Stimulated activated naive CD4-positive, alpha-beta T cell treated with Interleukin-2 at 50 U/mL for 16 hours (primary cell): ENCODE data around the gene STK11IP.

Source experiments
- DNase-seq: peaks from one replicate; lab custom pipeline; 2025; lab: John Stamatoyannopoulos, UW

STK11IP gene, protein sequence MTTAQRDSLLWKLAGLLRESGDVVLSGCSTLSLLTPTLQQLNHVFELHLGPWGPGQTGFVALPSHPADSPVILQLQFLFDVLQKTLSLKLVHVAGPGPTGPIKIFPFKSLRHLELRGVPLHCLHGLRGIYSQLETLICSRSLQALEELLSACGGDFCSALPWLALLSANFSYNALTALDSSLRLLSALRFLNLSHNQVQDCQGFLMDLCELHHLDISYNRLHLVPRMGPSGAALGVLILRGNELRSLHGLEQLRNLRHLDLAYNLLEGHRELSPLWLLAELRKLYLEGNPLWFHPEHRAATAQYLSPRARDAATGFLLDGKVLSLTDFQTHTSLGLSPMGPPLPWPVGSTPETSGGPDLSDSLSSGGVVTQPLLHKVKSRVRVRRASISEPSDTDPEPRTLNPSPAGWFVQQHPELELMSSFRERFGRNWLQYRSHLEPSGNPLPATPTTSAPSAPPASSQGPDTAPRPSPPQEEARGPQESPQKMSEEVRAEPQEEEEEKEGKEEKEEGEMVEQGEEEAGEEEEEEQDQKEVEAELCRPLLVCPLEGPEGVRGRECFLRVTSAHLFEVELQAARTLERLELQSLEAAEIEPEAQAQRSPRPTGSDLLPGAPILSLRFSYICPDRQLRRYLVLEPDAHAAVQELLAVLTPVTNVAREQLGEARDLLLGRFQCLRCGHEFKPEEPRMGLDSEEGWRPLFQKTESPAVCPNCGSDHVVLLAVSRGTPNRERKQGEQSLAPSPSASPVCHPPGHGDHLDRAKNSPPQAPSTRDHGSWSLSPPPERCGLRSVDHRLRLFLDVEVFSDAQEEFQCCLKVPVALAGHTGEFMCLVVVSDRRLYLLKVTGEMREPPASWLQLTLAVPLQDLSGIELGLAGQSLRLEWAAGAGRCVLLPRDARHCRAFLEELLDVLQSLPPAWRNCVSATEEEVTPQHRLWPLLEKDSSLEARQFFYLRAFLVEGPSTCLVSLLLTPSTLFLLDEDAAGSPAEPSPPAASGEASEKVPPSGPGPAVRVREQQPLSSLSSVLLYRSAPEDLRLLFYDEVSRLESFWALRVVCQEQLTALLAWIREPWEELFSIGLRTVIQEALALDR

GRCh38 chr2:219597552-219598307 is at the start of gene STK11IP:
TSS of gene STK11IP (plus strand) at chr2:219597857. CDS start at chr2:219598120, 263 bp downstream.
- DNase-seq: peak; percentile 94

GRCh38 chr2:219548990-219549389 is 48.7 kb upstream of the STK11IP start:
- DNase-seq: no peak

DNA sequence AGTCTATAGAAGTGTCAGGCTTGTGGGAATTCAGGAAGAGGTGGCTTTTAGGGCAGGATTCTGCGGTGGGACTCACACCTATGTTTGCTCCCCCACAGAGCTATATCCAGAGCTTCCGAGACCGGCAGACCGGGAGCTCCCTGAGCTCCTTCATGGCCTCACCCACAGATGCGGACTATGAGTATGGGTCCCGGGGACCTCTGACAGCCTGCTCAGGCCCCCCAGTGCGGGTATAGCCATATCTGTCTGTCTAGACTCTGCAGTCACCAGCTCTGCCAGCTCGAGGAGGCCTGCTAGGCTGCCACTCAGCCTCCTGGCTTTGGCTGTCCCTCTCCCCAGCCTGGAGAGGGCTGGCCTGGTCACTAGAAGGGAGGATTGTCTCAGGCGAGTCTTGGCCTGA is 48.0 kb upstream of the STK11IP start:
- no peak for DNase-seq

GRCh38 chr2:219551441-219552381 is 45.9 kb upstream of the STK11IP start:
- DNase-seq: no peak

- peak; percentile 78 for DNase-seq
Measured at GRCh38 chr2:219552382-219553167, 45.1 kb upstream of the STK11IP start.

GRCh38 chr2:219553168-219553417 is 44.6 kb upstream of the STK11IP start:
- no peak for DNase-seq

DNA sequence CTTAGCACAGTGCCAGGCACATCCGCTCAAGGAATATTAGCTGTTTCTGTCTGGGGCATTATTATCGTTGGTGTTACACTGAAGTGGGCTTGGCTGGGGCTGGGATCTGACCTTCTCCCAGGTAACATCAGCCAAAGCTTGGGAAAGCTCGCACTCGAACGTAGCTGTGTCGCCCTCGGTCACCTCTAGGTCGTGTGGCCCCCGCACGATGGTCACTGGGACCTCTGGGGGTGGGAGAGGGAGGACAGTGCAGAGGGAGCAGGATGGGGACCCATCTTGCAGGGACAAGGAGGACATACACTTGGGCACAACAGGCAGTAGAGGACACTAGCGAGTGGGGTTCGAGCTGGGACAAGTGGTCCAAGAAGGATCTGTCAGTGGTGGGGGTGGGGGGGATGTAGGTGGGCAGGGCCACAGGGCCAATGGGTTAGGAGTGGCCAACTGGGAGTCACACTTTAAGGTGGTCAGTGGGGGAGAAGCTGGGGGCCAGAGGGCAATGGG is 44.1 kb upstream of the STK11IP start:
- DNase-seq: no peak

DNA sequence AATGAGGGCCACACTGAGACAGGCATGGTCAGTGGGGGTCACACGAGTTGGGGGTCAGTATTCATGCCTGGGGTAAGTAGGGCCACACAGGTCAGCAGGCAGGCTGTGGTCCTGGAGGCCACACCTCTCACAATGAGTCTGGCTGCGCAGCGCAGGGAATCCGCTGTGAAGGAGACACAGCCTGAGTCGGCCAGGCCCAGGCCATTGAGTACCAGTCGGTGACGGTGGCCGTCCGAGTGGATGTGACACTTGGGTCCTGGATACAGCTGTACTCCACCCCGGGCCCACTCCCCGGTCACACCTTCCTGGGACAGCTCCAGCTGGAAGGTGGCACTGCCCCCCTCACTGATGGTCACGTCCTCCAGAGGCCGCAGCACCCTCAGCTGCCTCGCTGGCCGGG is 43.3 kb upstream of the STK11IP start:
- no peak for DNase-seq

GRCh38 chr2:219555956-219556355 is 41.7 kb upstream of the STK11IP start:
- no peak for DNase-seq

DNA sequence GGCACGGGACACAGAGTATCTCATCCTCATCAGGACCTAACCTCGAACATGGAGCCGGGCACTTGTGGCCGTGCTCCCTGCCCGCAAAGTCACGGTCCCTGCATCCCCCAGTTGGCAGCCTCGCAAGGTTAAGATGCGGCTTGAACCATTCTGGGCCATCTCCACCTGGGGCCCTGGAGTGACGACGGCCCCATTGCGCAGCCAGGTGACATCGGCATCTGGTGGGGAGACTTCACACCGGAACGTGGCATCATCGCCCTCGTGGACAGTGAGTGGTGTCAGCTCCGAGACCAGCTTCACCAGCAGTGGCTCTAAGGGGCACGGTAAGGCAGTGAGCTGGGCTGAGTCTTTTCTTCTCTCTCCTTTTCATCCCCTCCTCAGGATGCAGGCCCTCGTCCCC is 41.2 kb upstream of the STK11IP start:
- DNase-seq: no peak

- no peak for DNase-seq
Measured at GRCh38 chr2:219557320-219557719, 40.3 kb upstream of the STK11IP start.

DNA sequence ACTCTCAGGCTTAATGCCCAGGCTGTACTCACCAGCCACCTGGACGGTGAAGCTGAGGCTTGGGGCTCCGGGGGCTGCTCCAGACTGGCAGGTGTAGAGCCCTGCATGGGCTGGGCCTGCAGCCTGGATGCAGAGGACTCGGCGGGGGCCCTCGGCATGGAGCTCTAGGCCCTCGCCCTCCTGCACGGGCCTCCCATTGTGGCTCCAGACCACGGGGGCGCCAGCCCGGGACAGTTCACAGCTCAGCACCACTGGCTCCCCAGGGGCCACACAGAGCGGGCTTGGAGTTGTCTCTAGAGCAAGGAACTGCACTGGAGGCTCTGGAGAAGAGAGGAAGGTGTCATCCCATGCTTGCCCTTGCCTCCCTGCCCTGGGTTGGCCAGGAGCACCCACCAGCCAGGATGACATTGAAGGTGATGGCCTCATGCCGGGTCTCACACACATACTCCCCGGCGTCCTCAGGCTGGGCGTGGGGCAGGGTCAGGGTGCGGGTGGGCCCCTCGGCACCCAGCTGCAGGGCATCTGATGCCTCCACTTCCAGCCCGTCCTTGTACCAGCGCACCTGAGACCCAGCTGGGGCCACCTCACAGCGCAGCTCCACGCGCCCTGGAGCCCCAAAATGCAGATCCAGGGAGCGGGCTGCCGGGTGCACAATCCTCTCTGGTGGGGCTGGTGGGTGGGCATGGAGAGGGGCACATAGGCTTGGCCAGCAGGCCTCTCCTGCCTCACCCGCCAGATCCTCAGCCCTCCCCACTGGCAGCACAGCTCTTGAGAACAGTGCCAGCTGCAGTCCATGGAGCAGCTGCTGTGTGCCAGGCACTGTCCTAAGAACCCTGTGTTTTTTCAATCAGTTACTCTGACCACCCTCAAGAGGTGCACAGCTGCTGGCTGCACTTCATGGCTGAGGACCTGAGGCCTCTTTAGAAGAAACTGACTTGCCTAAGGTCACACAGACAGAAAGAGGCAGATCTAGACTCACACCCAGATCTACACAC is 39.6 kb upstream of the STK11IP start:
- no peak for DNase-seq

DNA sequence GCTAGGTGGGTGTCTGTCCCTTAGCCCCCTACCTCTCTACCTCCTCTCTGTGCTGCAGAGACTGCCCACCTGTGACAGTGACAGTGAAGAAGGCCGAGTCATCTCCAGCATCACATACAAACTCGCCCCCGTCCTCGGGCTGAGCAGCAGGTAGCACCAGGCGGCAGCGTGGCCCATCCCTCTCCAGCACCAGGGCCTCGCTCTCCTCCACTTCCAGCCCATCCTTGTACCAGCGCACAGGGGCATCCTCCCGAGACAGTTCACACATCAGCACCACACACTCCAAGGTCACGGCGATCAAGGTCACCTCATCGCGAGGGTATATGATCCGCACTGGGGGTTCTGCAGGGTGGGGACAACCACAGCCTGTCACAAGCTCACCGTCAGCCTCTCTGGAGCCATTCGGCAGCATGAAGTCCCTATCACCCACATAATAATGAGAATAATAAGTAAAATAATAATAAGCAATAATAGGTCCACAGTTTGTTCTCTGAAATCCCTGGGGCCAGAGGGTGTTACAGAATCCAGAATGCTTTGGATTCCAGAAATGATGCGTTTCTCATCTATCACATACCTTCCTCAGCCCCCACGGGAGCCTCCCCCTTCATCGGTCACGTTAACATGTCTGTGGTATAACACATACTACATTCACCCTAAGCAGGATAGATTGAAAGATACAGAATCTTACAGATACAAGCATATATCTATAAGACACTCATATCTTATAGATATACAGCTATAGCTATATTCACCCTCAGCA is 38.3 kb upstream of the STK11IP start:
- DNase-seq: no peak

DNA sequence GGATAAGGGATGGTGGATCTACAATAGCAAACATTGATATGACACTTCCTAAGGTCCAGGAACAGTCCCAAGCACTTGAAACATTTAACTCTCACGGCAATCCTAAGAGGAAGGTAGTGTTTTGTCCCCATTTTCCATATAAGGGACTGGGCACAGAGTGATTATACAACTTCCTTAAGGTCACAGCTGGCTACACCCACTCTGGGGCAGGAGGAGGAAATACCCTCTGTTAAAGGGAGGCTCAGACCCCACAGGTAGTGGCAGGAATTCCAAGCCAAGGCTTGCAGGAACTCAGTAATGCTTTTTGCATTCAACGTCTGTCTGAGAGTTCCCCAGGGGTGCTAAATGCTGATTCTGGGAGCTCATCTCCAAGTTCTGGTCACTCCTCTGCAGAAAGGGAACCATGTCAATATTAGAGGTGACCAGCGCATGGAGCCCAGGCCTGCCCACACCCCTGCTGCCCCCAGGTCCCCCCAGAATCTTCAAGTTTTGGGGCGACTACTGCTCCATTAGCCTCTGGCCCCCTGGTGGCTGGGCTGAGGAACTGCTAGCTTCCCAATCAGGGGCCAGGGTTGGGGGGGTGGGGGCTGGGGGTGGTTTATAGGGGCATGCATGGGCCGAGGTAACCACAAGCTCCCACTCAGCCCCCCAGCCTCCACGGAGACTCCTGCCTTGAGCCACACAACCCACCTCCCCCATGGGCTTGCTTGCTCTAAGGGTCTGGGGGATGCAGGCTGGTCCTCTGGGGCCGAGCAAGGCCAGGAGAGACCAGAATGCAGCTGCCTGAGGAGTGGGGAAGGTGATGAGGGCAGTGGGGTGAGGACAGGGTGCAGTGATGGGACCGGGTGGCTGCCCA is 37.4 kb upstream of the STK11IP start:
- no peak for DNase-seq

- no peak for DNase-seq
Measured at GRCh38 chr2:219560893-219561178, 36.8 kb upstream of the STK11IP start.

- no peak for DNase-seq
Measured at GRCh38 chr2:219561179-219562048, 36.2 kb upstream of the STK11IP start.
